Coronary artery (tissue), 2 donors: ENCODE measurements around the gene MYO5A.

ENCODE experiments used
- DNase-seq: peaks from one replicate; pipeline ENCODE4 v3.0.0-alpha.2; 2017; ENCODE audit warnings: low spot score
- H3K27ac ChIP-seq, 2 donors: fragments of 200-600 bp; sonication (generic); one replicate each; pipeline ENCODE4 v1.5.1; 2016 to 2019
- H3K4me3 ChIP-seq: fragments of 200-600 bp; sonication (generic); 2 replicates; pipeline ENCODE4 v1.5.1; 2016; ENCODE audit warnings: mild to moderate bottlenecking, moderate library complexity
- CTCF ChIP-seq: fragments of 200-600 bp; sonication (generic); IDR thresholded peaks from one replicate; pipeline ENCODE4 v1.5.1; 2019; ENCODE audit warnings: antibody characterized with exemption

The MYO5A gene

GRCh38 chr15:52382647-52383046, 146.0 kb downstream of the MYO5A start:
- DNase-seq: no peak
- no peak for TF ChIP-seq CTCF
- Histone ChIP-seq H3K4me3 (no peak overlapping the region), H3K27ac (no peak overlapping the region)

DNA sequence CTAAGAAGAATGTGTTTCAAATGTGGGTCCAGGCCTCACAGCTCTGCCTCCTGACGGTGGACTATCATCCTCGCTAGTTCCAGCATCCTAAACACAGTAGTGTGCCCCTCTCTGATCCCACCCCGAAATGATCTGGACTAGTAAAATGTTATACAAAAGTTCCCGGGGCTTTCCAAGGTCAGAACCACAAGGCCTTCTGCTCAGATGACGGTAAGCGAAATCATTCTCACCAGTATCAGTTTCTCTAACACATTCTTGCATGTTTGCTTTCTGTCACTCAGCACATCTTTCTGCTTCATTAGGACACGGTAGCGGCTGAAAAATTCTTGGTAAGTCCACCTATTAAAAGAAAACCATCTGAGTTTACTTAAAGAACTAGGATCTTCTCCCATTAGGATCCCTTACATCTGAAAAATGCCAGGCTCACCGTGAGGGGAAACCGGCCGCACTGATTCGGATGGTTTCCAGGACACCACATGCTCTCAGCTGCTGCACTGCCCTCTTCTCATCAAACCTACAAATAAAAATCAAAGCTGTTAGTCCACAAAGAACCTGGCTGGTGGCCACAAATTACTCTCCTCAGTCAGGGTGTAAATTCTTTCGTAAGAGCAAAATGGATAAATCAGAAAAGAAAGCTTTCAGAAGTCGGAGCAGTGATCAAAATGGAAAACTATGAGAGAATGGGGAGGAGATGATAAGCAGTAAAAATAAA, 149.1 kb downstream of the MYO5A start:
- DNase-seq: no peak
- no peak overlapping the region for H3K27ac ChIP-seq
- no peak overlapping the region for H3K4me3 ChIP-seq
- TF ChIP-seq CTCF: no peak

- TF ChIP-seq CTCF: no peak
- Histone ChIP-seq H3K4me3 (no peak overlapping the region), H3K27ac (no peak overlapping the region)
- no peak for DNase-seq
Measured at GRCh38 chr15:52378746-52379394, 149.8 kb downstream of the MYO5A start.

DNA sequence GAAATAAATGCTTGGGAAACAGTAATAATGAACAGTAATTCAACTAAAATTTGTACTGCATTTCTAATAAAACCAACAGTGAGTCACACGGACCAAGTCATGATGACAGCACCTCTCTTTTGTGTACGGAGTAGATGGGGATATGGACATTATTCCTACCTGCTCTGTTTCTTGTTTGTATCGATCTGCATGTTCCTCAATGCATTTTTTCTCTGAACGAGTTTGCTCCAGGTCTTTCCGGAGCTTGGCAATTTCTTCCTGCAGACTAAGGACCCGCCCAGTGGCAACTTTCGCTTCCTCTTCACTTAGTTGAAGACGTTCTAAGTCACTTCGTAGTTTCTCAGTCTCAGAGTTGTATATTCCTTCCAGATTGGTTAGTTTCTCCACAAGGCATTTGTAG, 158.7 kb downstream of the MYO5A start:
- no peak for DNase-seq
- Histone ChIP-seq H3K27ac (no peak overlapping the region), H3K4me3 (no peak overlapping the region)
- TF ChIP-seq CTCF: no peak

DNA sequence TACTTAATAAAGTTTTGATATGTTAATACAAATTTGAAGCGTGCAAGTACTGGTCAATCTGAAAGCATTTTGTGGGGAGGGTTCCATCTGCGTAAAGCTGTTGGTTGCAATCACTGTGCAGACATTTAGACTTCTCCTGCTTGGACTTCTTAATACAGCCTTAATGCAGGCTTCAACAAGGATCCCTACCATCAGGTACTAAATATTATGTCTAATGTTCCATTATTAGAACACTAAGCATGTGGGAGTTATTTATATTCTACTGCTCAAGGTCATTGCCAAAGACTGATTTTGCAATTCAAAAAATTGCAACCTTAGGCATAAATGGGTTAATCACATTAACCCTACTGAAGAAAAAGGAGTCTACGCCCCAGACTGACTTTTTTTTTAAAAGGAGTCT, 159.2 kb downstream of the MYO5A start:
- no peak for DNase-seq
- TF ChIP-seq CTCF: no peak
- no peak overlapping the region for H3K4me3 ChIP-seq
- H3K27ac ChIP-seq: no peak overlapping the region

GRCh38 chr15:52369030-52369429, 159.7 kb downstream of the MYO5A start:
- no peak for TF ChIP-seq CTCF
- no peak overlapping the region for H3K4me3 ChIP-seq
- no peak overlapping the region for H3K27ac ChIP-seq
- no peak for DNase-seq

DNA sequence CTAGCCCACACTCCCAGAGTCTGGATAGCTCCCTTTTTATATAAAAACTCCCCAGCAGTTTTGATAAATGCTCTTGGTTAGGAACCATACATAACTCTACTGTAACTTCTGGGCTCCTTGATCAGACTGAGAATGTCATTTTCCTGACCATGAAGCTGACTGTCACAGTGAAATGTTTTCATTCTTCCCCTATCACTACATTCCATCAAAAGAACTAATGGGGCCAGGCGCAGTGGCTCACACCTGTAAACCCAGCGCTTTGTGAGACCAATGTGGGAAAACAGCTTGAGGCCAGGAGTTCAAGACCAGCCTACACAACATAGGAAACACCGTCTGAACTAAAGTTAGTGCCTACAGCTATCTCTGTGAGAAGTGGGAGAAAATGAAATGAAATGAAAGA, 160.3 kb downstream of the MYO5A start:
- no peak for TF ChIP-seq CTCF
- H3K27ac ChIP-seq: no peak overlapping the region
- DNase-seq: no peak
- H3K4me3 ChIP-seq: no peak overlapping the region
